Endodermal cell (in vitro differentiated cells): ENCODE measurements around the gene LYPLA2. TPM values are rescaled to one million over a fixed set of nuclear protein-coding genes. Genes with fewer than 3 reads are reported as not detected.

ENCODE experiments used
- DNase-seq: peaks from one replicate; pipeline ENCODE4 v3.0.0-alpha.2; 2017
- H3K27ac ChIP-seq: 2 replicates; pipeline ENCODE4 v1.5.1; 2013; ENCODE audit warnings: mild to moderate bottlenecking, low read depth, low read length, moderate library complexity
- H3K27me3 ChIP-seq: 2 replicates; pipeline ENCODE4 v1.6.1; 2013; ENCODE audit warnings: mild to moderate bottlenecking, low read length, moderate library complexity; ENCODE audit not compliant: insufficient read depth, control insufficient read depth, poor library complexity, severe bottlenecking
- H3K36me3 ChIP-seq: 2 replicates; pipeline ENCODE4 v1.7.0; 2013; ENCODE audit warnings: mild to moderate bottlenecking, low read length, moderate library complexity; ENCODE audit not compliant: control insufficient read depth, insufficient read depth
- H3K4me1 ChIP-seq: one replicate; pipeline ENCODE4 v1.7.0; 2013; ENCODE audit warnings: low read length; ENCODE audit not compliant: control insufficient read depth, insufficient read depth
- H3K4me3 ChIP-seq: 2 replicates; pipeline ENCODE4 v1.5.1; 2013; ENCODE audit warnings: mild to moderate bottlenecking, low read length, moderate library complexity
- H3K9ac ChIP-seq: 2 replicates; pipeline ENCODE4 v1.6.1; 2013; ENCODE audit warnings: mild to moderate bottlenecking, low read length, moderate library complexity; ENCODE audit not compliant: poor library complexity, severe bottlenecking; ENCODE audit errors: extremely low read depth
- H3K9me3 ChIP-seq: 2 replicates; pipeline ENCODE4 v1.6.1; 2013; ENCODE audit warnings: mild to moderate bottlenecking, low read length, moderate library complexity; ENCODE audit not compliant: control insufficient read depth
- H3K27ac Mint-ChIP-seq: 2 replicates; pipeline ENCODE4 v1.8.0; 2020; ENCODE audit warnings: mixed read lengths
- H3K27me3 Mint-ChIP-seq: 2 replicates; pipeline ENCODE4 v1.8.0; 2021; ENCODE audit warnings: mild to moderate bottlenecking, mixed read lengths; ENCODE audit not compliant: insufficient read depth
- H3K36me3 Mint-ChIP-seq: 2 replicates; pipeline ENCODE4 v1.8.0; 2020; ENCODE audit warnings: low read depth, mixed read lengths
- H3K4me1 Mint-ChIP-seq: 2 replicates; pipeline ENCODE4 v1.8.0; 2020; ENCODE audit warnings: mixed read lengths
- H3K4me3 Mint-ChIP-seq: 2 replicates; pipeline ENCODE4 v1.8.0; 2020; ENCODE audit warnings: mild to moderate bottlenecking, moderate library complexity, mixed read lengths
- H3K9me3 Mint-ChIP-seq: 2 replicates; pipeline ENCODE4 v1.8.0; 2020; ENCODE audit warnings: mild to moderate bottlenecking, mixed read lengths
- WGBS, 2 experiments: methylation state at CpG; one replicate each; pipeline versions ENCODE4 v1.1.5 to v1.1.7; 2013; ENCODE audit warnings: missing lambda C conversion rate in 2 of 2, mixed read lengths in 1 of 2; ENCODE audit not compliant: insufficient coverage in 1 of 2, insufficient read length in 1 of 2; 5-methylcytosine and 5-hydroxymethylcytosine counted together
- total RNA-seq, 2 donors: library from RNA; stranded (reverse); fragmentation: NEBNext Ultra II Directional in 1 of 2; extraction: Animal tissue kit (Norgen Biotek cat#: 25700) in 1 of 2; gene quantifications; 2 replicates in 1 of 2; 3 replicates in 1 of 2; pipeline ENCODE4 v1.2.1, GENCODE V29; 2021
- TF ChIP-seq, protein P1 (sequence below): fragments of 200-600 bp; sonication (generic); conservative IDR thresholded peaks from 2 replicates; pipeline ENCODE4 v1.5.0; 2021; ENCODE audit warnings: antibody characterized with exemption, mild to moderate bottlenecking

Gene LYPLA2
- total RNA-seq, 2 donors from 2014 or later = 103 to 107 TPM

DNA sequence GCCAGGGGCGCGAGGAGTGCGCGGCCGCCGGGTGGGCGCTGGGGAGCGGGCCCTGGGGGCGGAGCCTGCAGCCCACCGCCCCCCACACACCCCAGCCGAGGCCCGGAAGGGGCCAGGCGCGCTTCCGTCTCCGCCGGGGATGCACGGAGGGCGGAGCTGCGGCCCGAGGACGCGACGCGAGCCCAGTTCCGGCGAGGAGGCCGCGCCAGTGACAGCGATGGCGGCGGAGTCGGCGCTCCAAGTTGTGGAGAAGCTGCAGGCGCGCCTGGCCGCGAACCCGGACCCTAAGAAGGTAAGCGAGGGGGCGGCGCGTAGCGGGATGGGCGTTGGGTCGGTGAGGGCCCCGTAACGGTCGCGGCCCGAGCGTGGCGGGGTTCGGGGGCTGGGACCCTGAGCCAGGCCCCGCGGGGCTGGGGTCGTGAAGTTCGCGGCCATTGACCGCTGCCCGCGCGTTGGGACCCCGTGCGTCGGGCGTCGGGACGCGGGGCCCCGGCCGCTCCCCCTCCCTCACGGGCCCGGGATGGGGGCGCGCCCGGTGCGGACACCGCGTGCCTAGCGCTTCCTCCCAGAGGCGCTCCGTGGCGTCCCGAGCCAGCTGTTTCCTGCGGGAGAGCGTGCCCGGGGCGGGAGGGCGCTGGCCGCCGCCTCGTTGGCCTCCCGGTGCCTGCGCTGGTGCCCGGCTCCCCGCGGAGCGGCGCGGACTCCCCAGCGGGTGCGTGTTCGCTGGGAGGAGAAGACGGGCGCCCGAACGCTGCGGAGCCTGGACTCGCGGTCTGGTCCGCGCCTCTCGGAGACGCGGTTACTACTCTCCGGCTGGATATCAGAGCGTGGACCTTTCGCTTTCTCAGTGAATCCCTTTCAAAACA lies 47.4 kb upstream of the LYPLA2 start, which contains the start of gene ELOA:
TSS of gene ELOA (plus strand) at position 185 of the 866 bp plus-strand sequence. CDS start at position 218, 33 bp downstream.
- Mint-ChIP-seq H3K4me3 (peak within 1 kb of the TSS; percentile 81), H3K27ac (peak within 1 kb of the TSS; percentile 83), H3K9me3 (no peaks in the 10 kb centered on the region), H3K4me1 (peaks cover 22% of the 10 kb centered on the region), H3K36me3 (peaks cover 15% of the 10 kb centered on the region), H3K27me3 (no peaks in the 10 kb centered on the region)
- WGBS, 2 experiments = 0% methylated on average over 24 to 119 of the region's 119 CpGs
- Histone ChIP-seq H3K9ac (peak within 1 kb of the TSS; percentile 61), H3K36me3 (peaks cover 21% of the 10 kb centered on the region), H3K27ac (peak within 1 kb of the TSS; percentile 49), H3K4me3 (peak within 1 kb of the TSS; percentile 98), H3K9me3 (no peaks in the 10 kb centered on the region), H3K27me3 (no peaks in the 10 kb centered on the region), H3K4me1 (peaks cover 2% of the 10 kb centered on the region)
- peak; percentile 88 for DNase-seq
- TF ChIP-seq, protein P1, sequence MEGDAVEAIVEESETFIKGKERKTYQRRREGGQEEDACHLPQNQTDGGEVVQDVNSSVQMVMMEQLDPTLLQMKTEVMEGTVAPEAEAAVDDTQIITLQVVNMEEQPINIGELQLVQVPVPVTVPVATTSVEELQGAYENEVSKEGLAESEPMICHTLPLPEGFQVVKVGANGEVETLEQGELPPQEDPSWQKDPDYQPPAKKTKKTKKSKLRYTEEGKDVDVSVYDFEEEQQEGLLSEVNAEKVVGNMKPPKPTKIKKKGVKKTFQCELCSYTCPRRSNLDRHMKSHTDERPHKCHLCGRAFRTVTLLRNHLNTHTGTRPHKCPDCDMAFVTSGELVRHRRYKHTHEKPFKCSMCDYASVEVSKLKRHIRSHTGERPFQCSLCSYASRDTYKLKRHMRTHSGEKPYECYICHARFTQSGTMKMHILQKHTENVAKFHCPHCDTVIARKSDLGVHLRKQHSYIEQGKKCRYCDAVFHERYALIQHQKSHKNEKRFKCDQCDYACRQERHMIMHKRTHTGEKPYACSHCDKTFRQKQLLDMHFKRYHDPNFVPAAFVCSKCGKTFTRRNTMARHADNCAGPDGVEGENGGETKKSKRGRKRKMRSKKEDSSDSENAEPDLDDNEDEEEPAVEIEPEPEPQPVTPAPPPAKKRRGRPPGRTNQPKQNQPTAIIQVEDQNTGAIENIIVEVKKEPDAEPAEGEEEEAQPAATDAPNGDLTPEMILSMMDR = no peak

DNA sequence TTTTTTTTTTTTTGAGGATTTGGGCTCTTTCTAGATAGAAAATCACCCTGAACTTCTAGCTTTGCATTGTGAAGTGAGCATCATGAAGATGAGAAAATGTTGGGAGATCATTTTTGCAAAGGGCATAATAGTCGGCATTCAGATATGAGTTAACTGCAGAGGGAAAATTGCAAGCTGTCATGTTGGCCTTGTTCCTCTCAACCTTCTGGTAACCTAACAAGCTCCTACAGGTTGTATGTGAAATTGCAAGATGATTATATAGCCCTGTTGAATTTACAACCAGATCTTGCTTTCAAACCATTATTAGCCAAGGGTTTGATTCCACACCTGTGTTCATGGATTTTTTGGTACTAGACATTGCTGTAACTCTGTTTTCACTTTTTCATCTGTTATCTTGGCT lies 45.4 kb upstream of the LYPLA2 start:
- Histone ChIP-seq H3K9me3 (no peaks in the 10 kb centered on the region), H3K4me1 (peaks cover 2% of the 10 kb centered on the region), H3K27me3 (no peaks in the 10 kb centered on the region), H3K4me3 (no peak overlapping the region), H3K9ac (no peak overlapping the region), H3K27ac (no peak overlapping the region), H3K36me3 (peaks cover 36% of the 10 kb centered on the region)
- peaks cover 21% of the 10 kb centered on the region for H3K36me3 Mint-ChIP-seq
- 95% methylated on average over 1 of the region's 1 CpG; no CpG with 5 or more reads in 1 of the 2 experiments for WGBS, 2 experiments
- TF ChIP-seq, protein P1 = peak; percentile 63
- no peak for DNase-seq
- H3K27me3 Mint-ChIP-seq = no peaks in the 10 kb centered on the region
- no peaks in the 10 kb centered on the region for H3K9me3 Mint-ChIP-seq
- peak overlapping the region; percentile 81 for H3K4me3 Mint-ChIP-seq
- peaks cover 22% of the 10 kb centered on the region for H3K4me1 Mint-ChIP-seq
- peak overlapping the region; percentile 26 for H3K27ac Mint-ChIP-seq

DNA sequence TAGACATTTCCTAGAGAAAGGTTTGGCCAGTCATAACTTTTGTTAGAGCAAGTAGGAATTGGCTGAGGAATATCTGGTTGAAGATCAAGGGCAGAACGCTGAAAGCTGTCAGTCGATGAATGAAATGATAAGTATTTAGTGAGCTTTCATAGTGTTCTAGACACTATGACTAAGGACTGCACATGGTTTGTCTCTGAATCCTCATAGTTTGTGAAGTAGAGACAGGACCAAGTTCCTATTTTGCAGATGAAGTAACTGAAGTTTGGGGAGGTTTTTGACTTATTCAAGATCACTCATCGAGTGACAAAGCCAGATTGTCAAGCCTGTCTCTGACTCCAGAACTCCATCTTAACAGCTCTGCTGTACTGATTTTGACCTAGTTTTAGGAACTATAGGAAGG lies 42.9 kb upstream of the LYPLA2 start:
- DNase-seq = no peak
- Histone ChIP-seq H3K27me3 (no peaks in the 10 kb centered on the region), H3K9me3 (no peaks in the 10 kb centered on the region), H3K9ac (no peak overlapping the region), H3K4me3 (no peak overlapping the region), H3K4me1 (peaks cover 2% of the 10 kb centered on the region), H3K36me3 (peaks cover 60% of the 10 kb centered on the region), H3K27ac (no peak overlapping the region)
- whole genome bisulfite sequencing, 2 experiments = 96 to 98% methylated on average over 3 of the region's 3 CpGs
- no peaks in the 10 kb centered on the region for H3K27me3 Mint-ChIP-seq
- H3K4me3 Mint-ChIP-seq = no peak overlapping the region
- H3K4me1 Mint-ChIP-seq = peaks cover 11% of the 10 kb centered on the region
- H3K36me3 Mint-ChIP-seq = peaks cover 40% of the 10 kb centered on the region
- H3K9me3 Mint-ChIP-seq = no peaks in the 10 kb centered on the region
- no peak overlapping the region for H3K27ac Mint-ChIP-seq
- TF ChIP-seq, protein P1 = no peak
